Ovary (tissue), 3 donors: ENCODE results near the gene RNLS.

ENCODE experiments used
- EP300 ChIP-seq: sonication (generic); formaldehyde crosslinking; IDR thresholded peaks from one replicate; pipeline ENCODE4 v1.6.1; 2017; ENCODE audit warnings: antibody characterized with exemption
- POLR2A ChIP-seq: fragments of 450-650 bp; IDR thresholded peaks from one replicate; pipeline ENCODE4 v1.6.1; 2017; ENCODE audit warnings: antibody characterized with exemption, mild to moderate bottlenecking, moderate library complexity
- TF ChIP-seq, protein P1 (sequence below), 3 donors: fragments of 450-650 bp in 2 of 3; fragments of 200-600 bp in 1 of 3; IDR thresholded peaks; one replicate each; pipeline versions ENCODE4 v1.5.1 to v1.8.0; 2016 to 2022; ENCODE audit warnings: antibody characterized with exemption in 3 of 3, mild to moderate bottlenecking in 1 of 3
- donor health status: DM: no; HTN: no; CAD: no.

DNA sequence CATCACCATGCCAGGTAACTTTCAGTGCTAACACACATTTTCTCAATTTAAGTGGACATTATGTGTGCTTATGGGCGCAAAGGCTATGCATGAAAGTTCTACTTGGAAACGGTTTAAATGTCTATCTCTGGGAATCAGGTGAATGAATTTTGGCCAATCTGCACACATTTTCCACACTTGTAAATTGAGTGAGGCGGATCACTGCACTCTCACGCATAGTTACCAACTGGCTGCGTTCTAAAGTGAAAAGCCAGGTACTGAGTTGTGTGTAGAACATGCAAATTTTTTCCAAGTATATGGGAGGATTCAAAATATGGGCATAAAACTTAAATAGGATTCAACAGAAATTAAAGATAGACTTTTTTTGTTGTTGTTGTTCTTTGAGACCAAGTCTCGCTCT lies 323.7 kb downstream of the RNLS start:
- TF ChIP-seq, protein P1, sequence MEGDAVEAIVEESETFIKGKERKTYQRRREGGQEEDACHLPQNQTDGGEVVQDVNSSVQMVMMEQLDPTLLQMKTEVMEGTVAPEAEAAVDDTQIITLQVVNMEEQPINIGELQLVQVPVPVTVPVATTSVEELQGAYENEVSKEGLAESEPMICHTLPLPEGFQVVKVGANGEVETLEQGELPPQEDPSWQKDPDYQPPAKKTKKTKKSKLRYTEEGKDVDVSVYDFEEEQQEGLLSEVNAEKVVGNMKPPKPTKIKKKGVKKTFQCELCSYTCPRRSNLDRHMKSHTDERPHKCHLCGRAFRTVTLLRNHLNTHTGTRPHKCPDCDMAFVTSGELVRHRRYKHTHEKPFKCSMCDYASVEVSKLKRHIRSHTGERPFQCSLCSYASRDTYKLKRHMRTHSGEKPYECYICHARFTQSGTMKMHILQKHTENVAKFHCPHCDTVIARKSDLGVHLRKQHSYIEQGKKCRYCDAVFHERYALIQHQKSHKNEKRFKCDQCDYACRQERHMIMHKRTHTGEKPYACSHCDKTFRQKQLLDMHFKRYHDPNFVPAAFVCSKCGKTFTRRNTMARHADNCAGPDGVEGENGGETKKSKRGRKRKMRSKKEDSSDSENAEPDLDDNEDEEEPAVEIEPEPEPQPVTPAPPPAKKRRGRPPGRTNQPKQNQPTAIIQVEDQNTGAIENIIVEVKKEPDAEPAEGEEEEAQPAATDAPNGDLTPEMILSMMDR (IDR thresholded peaks at IDR 0.05) = no peak
- TF ChIP-seq POLR2A (no peak), EP300 (no peak)
